ENCODE results near the gene GAS2L3. TPM values are rescaled to one million over a fixed set of nuclear protein-coding genes. Genes with fewer than 3 reads are reported as not detected.

Gene GAS2L3
- total and polyA plus RNA-seq, 2 donors (not counting 1 experiment from before 2014, with no cell fraction given): 0.10 TPM; not detected in 1

DNA sequence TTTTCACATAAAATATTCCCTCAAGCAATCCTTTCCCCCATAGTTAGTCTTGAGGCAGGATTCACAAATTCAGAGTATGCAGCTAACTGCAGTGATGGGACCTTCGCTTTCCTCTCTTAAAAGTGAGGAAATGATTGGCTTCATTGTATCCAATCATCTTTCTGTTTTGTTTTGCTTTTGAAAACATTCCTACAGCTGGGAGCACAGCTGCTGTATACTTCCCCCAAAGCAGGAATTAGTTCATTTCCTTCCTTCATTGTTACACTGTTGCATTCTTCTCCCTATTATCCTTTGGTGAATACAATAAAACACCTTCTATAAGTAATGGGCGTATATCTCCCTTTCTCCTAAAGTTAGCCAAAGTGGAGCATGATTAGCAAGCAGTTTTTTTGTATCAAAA, 9.4 kb upstream of the GAS2L3 start:
- no CpG with 5 or more reads among the region's 2 CpGs for WGBS (ENCODE audit: insufficient coverage)
- H3K36me3 ChIP-seq (replicated peaks in 1 of 2; ENCODE audit: control extremely low read depth in 1 of 2, control insufficient read depth in 1 of 2, extremely low read depth in 1 of 2, insufficient read depth in 2 of 2, low read length in 1 of 2): no peaks in the 10 kb centered on the region
- peaks cover 6% of the 10 kb centered on the region for H3K27me3 Mint-ChIP-seq
- no peak overlapping the region for H3K9ac ChIP-seq (ENCODE audit: low read length)
- H3K9me3 Mint-ChIP-seq (ENCODE audit: insufficient read depth): no peaks in the 10 kb centered on the region
- ChIA-PET CTCF (no interaction called here), POLR2A (no interaction called here)
- intact Hi-C loops (cut with micrococcal nuclease): no loop called here
- H2AFZ ChIP-seq (ENCODE audit: insufficient read depth, low read depth, low read length, poor library complexity, severe bottlenecking): no peak overlapping the region
- H3K27ac ChIP-seq (ENCODE audit: low read length in 2 of 2): no peak overlapping the region
- no peaks in the 10 kb centered on the region for H3K4me1 Mint-ChIP-seq
- no peaks in the 10 kb centered on the region for H3K4me1 ChIP-seq (ENCODE audit: control insufficient read depth in 2 of 2, insufficient read depth in 2 of 2, low read length in 2 of 2)
- H3K4me3 Mint-ChIP-seq: no peak overlapping the region
- no peaks in the 10 kb centered on the region for H3K27me3 ChIP-seq (replicated peaks in 1 of 4; ENCODE audit: control extremely low read depth in 1 of 4, control insufficient read depth in 3 of 4, insufficient read depth in 4 of 4, low read length in 3 of 4)
- H3K27ac Mint-ChIP-seq: no peak overlapping the region
- H3K79me2 ChIP-seq (ENCODE audit: control insufficient read depth, insufficient read depth, low read length): no peaks in the 10 kb centered on the region
- no peak overlapping the region for H3K4me2 ChIP-seq (replicated peaks; ENCODE audit: low read depth, low read length, poor library complexity, severe bottlenecking)
- H3K4me3 ChIP-seq (ENCODE audit: control extremely low read depth in 1 of 5, extremely low read depth in 1 of 5, insufficient read depth in 1 of 5, low read depth in 2 of 5, low read length in 4 of 5): no peak overlapping the region
- no peaks in the 10 kb centered on the region for H3K9me3 ChIP-seq (ENCODE audit: control extremely low read depth in 1 of 3, control insufficient read depth in 2 of 3, insufficient read depth in 1 of 3, low read length in 2 of 3)
- ATAC-seq (ENCODE audit: low read depth) (no peak), DNase-seq (no peak)
- no peaks in the 10 kb centered on the region for H4K20me1 ChIP-seq (ENCODE audit: control insufficient read depth, insufficient read depth, low read length, poor library complexity, severe bottlenecking)
- TF ChIP-seq, protein P1, sequence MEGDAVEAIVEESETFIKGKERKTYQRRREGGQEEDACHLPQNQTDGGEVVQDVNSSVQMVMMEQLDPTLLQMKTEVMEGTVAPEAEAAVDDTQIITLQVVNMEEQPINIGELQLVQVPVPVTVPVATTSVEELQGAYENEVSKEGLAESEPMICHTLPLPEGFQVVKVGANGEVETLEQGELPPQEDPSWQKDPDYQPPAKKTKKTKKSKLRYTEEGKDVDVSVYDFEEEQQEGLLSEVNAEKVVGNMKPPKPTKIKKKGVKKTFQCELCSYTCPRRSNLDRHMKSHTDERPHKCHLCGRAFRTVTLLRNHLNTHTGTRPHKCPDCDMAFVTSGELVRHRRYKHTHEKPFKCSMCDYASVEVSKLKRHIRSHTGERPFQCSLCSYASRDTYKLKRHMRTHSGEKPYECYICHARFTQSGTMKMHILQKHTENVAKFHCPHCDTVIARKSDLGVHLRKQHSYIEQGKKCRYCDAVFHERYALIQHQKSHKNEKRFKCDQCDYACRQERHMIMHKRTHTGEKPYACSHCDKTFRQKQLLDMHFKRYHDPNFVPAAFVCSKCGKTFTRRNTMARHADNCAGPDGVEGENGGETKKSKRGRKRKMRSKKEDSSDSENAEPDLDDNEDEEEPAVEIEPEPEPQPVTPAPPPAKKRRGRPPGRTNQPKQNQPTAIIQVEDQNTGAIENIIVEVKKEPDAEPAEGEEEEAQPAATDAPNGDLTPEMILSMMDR (IDR thresholded peaks at IDR 0.05): no peak
- TF ChIP-seq EZH2 (IDR thresholded peaks at IDR 0.05; ENCODE audit: borderline replicate concordance, insufficient read depth, low read depth, low read length, poor library complexity, severe bottlenecking): no peak

DNA sequence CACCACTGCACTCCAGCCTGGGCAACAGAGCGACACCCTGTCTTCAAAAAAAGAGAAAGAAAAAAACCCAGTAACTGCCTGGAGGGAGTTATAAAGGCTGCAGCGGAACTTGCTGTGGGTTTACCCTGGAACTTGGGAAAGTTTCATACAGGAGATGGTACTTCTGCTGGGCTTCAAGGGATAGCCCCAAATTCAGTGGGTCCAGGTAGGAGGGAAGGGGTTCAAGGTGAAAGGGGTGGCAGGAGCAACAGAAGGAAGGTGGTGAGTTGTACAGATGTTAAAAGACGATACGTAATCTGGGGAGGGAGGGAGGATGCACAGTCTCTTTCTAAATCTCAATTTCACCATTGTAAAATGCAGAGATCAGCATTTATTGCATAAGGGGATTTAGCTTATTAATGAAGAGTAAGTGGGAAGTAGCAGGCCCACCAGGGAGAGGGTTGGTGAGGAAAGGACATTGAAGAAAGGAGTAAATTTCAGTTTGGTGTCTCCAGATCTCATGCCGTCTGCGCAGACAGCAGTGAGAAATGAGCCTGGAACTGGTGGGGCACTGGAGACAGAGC, 8.5 kb upstream of the GAS2L3 start:
- intact Hi-C loops (cut with micrococcal nuclease): no loop called here
- no peaks in the 10 kb centered on the region for H3K9me3 Mint-ChIP-seq (ENCODE audit: insufficient read depth)
- WGBS (ENCODE audit: insufficient coverage): 100% methylated on average over 5 of the region's 6 CpGs
- H3K9ac ChIP-seq (ENCODE audit: low read length): no peak overlapping the region
- ATAC-seq (ENCODE audit: low read depth) (no peak), DNase-seq (no peak)
- no peak for TF ChIP-seq EZH2 (IDR thresholded peaks at IDR 0.05; ENCODE audit: borderline replicate concordance, insufficient read depth, low read depth, low read length, poor library complexity, severe bottlenecking)
- TF ChIP-seq, protein P1 (IDR thresholded peaks at IDR 0.05): no peak
- no peak overlapping the region for H3K27ac Mint-ChIP-seq
- H3K27ac ChIP-seq (ENCODE audit: low read length in 2 of 2): no peak overlapping the region
- ChIA-PET CTCF (no interaction called here), POLR2A (no interaction called here)
- no peaks in the 10 kb centered on the region for H3K4me1 ChIP-seq (ENCODE audit: control insufficient read depth in 2 of 2, insufficient read depth in 2 of 2, low read length in 2 of 2)
- no peaks in the 10 kb centered on the region for H3K4me1 Mint-ChIP-seq
- no peaks in the 10 kb centered on the region for H3K36me3 ChIP-seq (replicated peaks in 1 of 2; ENCODE audit: control extremely low read depth in 1 of 2, control insufficient read depth in 1 of 2, extremely low read depth in 1 of 2, insufficient read depth in 2 of 2, low read length in 1 of 2)
- H3K27me3 ChIP-seq (replicated peaks in 1 of 4; ENCODE audit: control extremely low read depth in 1 of 4, control insufficient read depth in 3 of 4, insufficient read depth in 4 of 4, low read length in 3 of 4): no peaks in the 10 kb centered on the region
- no peaks in the 10 kb centered on the region for H4K20me1 ChIP-seq (ENCODE audit: control insufficient read depth, insufficient read depth, low read length, poor library complexity, severe bottlenecking)
- peaks cover 6% of the 10 kb centered on the region for H3K27me3 Mint-ChIP-seq
- no peak overlapping the region for H3K4me2 ChIP-seq (replicated peaks; ENCODE audit: low read depth, low read length, poor library complexity, severe bottlenecking)
- H3K4me3 ChIP-seq (ENCODE audit: control extremely low read depth in 1 of 5, extremely low read depth in 1 of 5, insufficient read depth in 1 of 5, low read depth in 2 of 5, low read length in 4 of 5): no peak overlapping the region
- no peak overlapping the region for H2AFZ ChIP-seq (ENCODE audit: insufficient read depth, low read depth, low read length, poor library complexity, severe bottlenecking)
- no peak overlapping the region for H3K4me3 Mint-ChIP-seq
- no peaks in the 10 kb centered on the region for H3K79me2 ChIP-seq (ENCODE audit: control insufficient read depth, insufficient read depth, low read length)
- H3K9me3 ChIP-seq (ENCODE audit: control extremely low read depth in 1 of 3, control insufficient read depth in 2 of 3, insufficient read depth in 1 of 3, low read length in 2 of 3): no peaks in the 10 kb centered on the region
